GM21737 (cell line): Measurements from ENCODE around the gene LGALS14.
A peak's percentile ranks its signal among the peaks of the same experiment; 100 is the strongest.
"Not testable (repeated sequence)": the region's sequence is repeated elsewhere in the genome, so short reads cannot be mapped to it uniquely, and the experiment has no call there.

ENCODE experiments used
- ATAC-seq: cut with Tn5 transposase; IDR thresholded peaks from one replicate; pipeline ENCODE4 v1.9.1; 2021; ENCODE audit warnings: mild to moderate bottlenecking, moderate library complexity; ENCODE audit not compliant: unreplicated experiment

LGALS14 gene, protein sequence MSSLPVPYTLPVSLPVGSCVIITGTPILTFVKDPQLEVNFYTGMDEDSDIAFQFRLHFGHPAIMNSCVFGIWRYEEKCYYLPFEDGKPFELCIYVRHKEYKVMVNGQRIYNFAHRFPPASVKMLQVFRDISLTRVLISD

DNA sequence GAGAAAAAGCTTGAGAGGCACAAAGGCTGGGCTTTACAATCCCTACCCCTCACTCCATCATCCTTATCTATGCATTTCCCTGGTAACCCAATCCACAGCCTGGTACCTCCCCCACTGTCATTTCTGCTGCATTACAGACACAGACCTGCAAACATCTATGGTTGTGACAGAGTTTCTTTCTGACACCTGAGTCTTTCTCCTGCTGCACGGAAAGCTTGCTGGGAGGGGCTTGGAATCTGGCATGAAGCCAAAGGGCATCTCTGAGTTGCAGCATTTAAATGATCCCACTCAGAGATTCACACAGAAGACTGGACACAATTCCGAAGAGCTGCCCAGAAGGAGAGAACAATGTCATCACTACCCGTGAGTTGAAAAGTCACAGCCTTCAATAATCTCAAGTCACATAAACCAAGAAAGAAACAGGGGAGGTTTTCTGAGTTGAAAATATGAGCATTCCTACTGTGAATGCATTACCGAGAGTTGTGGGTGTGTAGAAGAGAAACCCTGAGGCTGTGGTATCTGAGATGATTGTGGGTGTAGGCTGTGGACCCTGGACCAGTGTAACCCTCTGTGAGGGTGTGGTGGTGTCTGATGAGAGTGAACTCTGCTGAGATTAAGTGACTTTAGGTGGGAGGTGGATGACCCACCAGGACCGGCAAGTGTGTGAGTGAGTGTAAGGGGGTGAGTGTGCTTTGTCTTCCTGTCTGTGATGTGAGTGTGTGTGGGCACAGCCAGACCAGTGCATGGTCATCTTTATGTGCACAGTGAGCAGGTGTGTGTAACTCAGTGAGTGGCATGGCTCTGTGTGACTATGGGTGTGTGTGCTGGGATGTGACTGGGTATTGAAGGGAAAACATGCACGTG is at the start of gene LGALS14:
Gene LGALS14, plus strand, starts transcription at position 301 of the 864 bp plus-strand sequence. Its CDS starts 48 bp downstream, at position 349.
- ATAC-seq = no peak

- no peak for ATAC-seq
Measured at GRCh38 chr19:39655613-39656012, 48.7 kb upstream of the LGALS14 start, which contains the start of gene LGALS16. LGALS16 (plus strand) TSS chr19:39655913; CDS start chr19:39655962, 49 bp downstream.

DNA sequence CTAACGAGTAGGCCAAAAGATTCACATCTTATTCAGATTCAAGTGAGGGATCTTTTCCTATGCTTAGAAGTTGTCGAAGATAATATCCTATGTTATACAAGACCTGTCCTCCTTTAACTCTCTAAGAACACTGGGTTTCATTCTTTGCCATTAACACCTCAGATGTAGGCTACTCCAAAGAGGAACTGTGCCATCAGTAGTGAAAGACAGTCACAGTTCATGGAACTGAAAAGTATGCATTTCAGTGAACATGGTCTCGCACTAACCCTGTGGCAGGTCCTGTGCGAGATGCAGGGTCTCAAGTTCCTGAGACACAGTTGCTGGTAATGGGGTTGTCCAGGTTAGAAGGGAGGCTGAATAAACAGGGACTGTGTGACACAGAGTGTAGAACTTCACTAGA is 44.5 kb upstream of the LGALS14 start:
- no peak for ATAC-seq

- no peak for ATAC-seq
Measured at GRCh38 chr19:39660661-39661060, 43.6 kb upstream of the LGALS14 start.

DNA sequence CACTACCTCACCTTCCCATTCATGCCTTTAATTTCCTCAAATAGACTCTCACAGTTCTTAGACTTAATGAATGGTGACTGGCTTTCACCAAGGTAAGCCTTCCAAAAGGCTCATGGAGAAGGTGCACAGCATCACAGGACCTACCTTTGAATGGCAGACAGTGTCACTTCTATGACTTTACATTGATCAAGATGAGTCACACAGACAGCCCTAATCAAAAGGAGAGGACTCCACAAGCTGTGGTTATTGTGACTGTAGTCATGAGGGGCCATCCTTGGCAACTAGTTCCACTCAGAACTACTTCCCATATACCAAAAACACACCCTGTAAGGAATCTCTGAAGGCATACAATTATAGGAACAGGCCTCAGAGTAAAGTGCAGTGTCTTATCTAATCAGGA is 42.7 kb upstream of the LGALS14 start:
- no peak for ATAC-seq

DNA sequence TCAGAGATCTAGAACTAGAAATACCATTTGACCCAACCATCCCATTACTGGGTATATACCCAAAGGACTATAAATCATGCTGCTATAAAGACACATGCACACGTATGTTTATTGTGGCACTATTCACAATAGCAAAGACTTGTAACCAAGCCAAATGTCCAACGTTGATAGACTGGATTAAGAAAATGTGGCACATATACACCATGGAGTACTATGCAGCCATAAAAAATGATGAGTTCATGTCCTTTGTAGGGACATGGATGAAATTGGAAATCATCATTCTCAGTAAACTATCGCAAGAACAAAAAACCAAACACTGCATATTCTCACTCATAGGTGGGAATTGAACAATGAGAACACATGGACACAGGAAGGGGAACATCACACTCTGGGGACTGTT is 34.4 kb upstream of the LGALS14 start:
- not testable (repeated sequence) for ATAC-seq

GRCh38 chr19:39670998-39671397 is 33.3 kb upstream of the LGALS14 start:
- ATAC-seq = no peak

- ATAC-seq = no peak
Measured at GRCh38 chr19:39671739-39672363, 32.4 kb upstream of the LGALS14 start.

GRCh38 chr19:39672473-39672872 is 31.8 kb upstream of the LGALS14 start:
- no peak for ATAC-seq

DNA sequence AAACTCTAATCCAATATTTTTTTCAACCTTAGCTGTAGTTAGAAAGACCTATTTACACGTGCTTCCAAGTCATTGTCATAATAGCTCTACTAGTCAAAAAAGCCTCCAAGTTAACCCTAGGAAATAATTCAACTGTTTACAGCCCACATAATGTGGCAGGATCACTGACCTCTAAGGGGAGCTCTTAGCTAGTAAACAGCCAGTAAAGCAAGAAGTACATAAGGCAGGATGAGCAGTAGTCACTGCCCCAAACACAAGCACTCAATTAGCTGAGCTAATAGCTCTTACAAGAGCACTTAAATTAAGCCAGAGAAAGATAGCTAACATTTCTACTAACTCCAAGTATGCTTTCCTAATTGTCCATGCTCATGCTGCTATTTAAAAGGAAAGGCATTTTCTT is 30.4 kb upstream of the LGALS14 start:
- ATAC-seq = not testable (repeated sequence)

GRCh38 chr19:39676004-39676403 is 28.3 kb upstream of the LGALS14 start:
- ATAC-seq = no peak

DNA sequence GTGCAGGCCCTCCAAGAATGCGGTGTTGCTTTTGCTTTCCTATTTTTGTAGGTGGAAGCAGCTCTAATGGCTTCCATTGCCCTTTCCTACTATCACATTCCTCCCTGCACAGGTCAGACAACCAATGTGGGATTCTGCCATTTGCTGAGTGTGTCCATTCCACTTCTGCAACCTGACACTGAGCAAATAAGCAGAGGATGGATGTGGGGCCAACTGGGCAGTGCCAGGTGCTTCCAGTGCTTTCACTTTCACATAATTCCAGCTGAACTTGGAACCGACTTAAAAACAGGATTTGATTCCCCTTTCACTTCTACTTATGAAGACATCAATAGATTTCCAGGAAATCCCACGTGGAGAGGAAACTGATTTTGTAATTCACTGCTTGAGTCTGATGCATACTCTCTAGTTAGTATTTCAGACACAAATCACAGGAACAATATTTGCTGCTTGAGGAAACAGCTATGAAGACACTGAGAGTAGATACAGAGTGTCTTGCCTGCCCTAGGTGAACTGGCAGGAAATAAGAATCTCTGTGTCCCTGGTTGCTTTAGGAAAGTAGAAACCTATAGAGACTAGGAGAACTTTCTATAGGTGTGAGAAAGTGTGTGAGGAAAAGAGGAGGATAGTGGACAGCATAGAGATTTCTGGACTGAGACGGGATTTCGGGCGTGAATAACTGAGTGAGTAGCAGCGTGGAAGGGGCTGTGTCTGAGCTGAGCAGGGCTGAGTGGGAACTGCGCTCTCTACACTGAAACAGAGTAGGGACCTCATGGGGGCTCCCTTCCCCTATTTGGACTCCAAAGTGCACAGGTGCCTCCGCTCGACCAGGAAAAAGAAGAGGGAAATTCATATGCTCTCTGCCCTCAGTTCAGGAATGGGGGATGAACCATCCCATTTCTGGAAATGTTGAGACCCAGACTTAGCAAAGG is 26.1 kb upstream of the LGALS14 start:
- no peak for ATAC-seq

- peak; percentile 50 for ATAC-seq
Measured at GRCh38 chr19:39679056-39679790, 25.1 kb upstream of the LGALS14 start.

GRCh38 chr19:39679791-39680168 is 24.5 kb upstream of the LGALS14 start:
- no peak for ATAC-seq

- ATAC-seq = no peak
Measured at GRCh38 chr19:39680593-39680992, 23.7 kb upstream of the LGALS14 start.

DNA sequence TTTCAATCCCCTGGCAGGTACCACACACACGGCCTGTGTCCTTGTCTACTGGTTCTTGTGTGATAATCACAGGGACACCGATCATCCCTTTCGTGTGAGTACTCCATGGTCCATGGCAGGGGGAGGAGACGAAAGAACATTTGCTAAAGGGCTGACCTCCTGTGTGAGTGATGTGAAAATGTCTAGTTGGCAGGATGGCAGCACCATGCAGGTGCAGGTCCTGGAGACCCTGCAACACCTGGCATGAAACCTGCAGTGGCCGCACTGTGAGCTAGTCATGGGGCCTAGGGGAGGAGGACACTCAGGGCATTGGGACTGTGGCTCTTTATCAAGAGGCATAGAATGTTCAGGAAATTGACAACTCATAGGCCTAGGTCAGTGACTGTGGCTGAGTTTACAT is 22.9 kb upstream of the LGALS14 start:
- no peak for ATAC-seq

DNA sequence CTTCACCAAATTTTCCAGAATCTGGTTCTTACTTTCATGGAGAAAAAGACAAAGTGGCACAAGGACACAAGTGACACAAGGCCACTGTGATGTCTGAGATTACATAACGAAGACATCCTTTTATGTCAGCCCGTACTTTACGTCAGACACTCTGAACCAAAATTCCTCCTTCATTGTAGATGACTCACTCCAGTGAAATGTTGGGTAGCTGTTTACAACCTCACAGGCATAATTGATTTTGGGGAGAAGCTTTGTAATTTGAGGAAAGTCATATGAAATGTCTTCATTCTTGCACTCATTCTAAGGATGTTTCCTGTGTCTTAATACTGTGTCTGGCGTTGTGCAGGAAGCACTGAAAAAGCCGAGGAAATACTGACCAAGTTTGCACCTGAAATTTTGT is 20.0 kb upstream of the LGALS14 start:
- no peak for ATAC-seq

GRCh38 chr19:39686739-39687138 is 17.5 kb upstream of the LGALS14 start:
- no peak for ATAC-seq

DNA sequence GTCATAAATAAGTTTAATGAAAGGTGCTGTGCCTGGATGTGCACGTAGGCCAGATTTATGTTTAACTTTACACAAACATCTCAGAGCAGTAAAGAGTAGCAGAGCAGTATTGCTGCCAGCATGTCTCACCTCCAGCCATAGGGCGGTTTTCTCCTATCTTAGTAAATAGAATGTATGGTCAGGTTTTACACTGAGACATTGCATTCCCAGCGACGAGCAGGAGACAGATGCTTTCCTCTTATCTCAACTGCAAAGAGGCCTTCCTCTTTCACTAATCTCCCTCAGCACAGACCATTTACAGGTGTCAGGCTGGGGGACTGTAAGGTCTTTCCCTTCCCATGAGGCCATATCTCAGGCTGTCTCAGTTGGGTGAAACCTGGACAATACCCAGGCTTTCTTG is 15.6 kb upstream of the LGALS14 start:
- not testable (repeated sequence) for ATAC-seq

DNA sequence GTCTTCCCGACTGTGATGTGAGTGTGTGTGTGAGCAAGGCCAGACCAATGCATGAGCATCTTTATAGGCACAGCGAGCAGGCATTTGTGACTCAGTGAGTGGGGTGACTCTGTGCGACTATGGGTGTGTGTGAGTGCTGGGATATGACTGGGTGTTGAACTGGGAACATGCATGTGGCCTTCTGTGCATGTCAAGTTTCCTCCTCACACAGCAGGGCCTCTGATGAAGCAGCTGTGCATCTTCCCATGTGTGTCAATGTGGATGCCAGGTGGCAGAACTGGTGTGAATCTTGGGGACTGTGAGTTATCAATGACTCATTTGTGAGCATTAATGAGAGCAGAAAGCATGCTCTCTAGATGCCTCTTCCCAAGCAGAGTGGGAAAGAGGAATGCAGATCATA is 12.1 kb upstream of the LGALS14 start:
- no peak for ATAC-seq
